ENCODE data around the gene TNNT2.

Gene TNNT2

DNA sequence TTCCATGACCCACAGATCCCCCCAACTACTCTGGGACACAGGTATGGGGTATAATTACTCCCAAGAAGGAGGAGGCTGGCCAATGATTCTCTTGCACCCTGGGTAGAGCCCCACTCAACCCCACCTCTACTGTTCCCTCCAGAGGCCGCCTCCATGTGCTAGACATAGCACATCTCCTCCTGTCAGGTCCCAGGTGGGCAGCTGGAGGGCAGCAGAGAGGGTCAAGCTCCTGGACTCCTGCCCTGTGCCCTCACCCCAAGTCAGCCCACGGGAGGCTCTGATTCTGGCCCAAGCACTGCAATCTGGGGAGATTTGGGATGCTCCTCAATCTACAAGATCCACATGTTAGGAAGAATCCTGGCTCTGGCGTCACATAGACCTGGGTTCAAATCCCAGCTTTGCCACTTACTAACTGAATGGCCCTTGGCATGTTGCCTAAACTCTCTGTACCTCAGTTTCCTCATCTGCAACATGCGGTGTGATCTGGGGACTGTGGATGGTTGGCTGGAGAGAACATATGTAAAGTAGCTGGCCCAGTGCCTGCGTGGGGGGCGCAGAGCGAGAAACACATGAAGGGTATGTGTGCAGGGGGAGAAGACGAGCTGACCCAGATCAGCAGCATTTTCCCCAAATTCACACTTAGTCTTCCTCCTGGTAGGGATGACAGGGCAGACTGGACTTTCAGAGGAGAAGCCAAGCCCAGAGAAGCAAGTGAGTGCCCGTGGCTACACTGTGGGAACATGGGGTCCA is 23.2 kb downstream of the TNNT2 start:
- no peak for DNase-seq

DNA sequence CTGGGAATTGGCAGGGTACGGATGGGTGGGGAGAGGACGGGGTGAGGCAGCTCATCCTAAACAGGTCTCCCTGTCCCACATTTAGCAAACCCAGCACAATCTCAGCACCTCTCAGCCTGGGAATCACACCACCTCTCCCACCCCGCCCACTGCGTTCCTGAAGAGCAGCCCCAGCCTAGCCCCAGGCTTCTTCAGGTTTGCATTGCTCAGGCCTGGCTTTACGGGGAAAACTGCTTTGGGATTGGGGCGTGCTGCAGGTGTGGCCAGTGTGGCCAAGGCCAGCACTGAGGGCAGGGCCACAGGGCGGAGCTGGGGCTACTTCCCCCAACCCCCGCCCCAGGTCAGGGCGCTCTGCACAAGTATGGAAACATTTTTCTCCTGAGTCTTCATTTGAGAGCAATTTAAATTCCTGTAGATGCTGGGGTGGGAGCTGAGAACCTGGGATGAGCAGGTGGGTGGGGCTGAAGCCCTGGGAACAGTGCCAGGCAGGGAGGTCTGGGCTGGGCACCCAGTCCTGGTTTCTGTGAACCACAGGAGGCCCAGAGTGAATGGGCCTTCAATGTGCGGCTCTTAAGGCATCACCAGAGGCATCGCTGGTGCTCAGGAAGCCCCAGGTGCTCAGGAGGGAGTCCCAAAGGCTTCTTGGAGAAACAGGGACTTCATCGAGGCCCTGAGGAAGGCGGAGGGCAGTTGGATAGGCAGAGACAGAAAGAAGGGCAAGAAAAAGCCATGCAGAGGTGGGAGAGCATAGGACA is 24.1 kb downstream of the TNNT2 start:
- no peak for DNase-seq

DNA sequence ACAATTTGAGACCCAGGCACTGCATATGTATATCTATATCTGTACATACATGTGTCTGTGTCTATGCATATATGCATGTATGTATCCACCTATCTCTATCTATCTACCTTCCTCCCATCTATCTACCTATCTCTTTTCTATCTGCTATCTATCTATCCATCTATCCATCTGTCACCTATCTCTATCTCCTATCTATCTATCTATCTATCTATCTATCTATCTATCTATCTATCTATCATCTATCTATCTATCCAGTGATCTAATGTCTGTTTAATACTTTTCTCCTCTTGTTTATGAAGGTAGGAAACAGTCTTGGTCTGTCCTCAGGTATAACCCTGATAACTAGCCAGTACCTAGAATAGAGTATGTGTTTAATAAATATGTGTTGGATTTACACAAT is 25.9 kb downstream of the TNNT2 start:
- no peak for DNase-seq

DNA sequence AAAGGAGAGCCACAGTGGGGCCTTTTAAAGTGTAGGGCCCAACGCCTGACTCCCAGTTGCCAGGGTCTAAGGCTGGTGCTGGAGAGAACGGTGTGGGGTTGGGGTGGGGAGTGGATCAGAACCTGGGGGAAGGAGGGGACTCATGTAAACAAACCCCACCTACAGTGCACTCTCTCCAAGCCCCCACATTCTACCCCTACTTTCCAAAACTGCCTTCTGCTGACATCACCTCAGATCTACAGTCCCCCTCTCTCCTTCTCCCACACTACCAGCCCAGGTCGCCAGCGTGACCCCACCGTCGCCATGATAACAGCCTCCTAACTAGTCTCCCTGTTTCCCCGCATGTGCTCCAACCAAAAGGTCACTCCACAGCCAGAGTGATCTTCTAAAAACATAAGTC is 26.6 kb downstream of the TNNT2 start:
- DNase-seq: no peak

DNA sequence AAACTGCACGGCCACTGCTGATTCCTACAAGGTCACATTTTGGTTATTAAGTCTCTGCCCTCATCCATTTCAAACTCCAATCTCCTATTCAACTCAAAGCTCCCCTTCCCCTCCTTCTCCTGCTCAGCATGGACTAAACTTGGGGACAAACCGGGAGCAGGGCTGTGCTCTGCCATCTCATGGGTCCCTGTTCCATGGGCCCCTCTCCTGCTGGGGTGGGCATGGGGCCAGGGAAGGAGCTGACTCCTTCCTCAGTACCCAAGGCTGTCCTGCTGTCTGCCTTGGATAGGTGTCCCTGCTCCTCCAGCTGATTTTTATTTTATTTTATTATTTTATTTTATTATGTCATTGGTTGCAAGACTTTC is 27.1 kb downstream of the TNNT2 start:
- no peak for DNase-seq

DNA sequence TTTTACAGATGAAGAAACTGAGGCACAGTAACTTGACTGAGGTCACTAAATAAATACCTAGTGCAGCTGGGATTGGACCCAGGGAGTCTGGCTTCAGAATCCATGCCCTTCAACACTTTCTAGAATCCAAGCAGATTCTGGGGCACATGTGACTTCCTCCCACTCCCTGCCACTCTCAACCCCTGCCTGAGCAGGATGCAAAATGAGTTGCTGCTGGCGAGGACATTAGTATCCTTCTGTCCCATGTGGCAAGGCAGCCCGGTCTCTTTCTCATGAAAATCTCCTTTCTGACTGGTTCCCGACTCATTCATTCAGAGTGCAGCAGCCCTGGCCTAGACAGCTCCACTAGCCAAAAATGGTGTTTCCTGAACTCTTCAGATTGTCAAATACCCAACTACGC is 28.4 kb downstream of the TNNT2 start:
- no peak for DNase-seq

DNA sequence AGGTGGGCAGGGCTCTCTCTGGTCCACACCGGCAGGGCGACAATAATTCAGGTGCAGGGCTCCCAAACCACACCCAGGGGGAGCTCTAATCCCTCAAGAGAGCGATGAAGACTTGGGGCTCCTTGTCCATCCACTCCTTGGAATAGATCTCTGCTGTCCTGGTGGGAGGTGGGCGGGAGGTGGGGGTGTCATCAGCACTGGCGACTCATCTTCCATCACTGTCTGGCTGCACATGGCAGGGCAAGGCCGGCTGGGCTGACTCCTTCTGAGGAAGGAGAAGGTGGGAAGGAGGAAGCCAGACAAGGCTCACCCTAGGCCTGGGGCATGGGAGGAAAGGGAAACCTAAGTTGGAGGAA is 29.3 kb downstream of the TNNT2 start:
- DNase-seq: no peak

DNA sequence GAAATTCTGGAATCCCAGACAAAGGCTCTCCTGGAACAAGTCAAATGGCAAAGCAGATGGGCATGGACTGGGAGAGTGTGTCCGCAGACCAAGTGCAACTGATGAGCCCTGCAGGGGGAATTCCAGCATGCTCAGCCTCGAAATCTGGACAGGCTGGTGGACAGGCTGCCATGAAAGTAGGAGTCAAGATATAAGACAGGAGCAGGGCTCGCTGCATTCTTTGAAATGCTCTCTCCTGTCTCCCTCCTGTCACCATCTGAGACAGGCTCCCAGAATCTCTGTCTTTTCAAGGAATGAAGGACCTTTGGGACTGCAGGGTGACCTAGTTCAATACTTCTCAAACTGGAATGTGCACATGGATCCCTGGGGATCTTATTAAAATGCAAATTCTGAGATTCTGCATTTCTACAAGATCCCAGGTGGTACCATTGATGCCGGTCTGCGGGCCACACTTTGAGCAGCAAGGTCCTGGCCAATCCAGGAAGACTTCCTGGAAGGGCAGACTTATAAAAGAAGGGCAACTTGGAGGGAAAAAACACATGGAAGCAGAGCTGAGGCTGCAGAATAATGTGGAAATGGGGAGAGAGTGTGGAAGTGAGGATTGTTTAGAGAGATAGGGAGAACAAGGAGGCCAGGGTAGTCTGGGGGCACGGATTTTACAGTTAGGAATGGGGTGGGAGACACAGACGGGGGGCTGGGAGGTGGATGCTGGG is 29.8 kb downstream of the TNNT2 start:
- DNase-seq: no peak

DNA sequence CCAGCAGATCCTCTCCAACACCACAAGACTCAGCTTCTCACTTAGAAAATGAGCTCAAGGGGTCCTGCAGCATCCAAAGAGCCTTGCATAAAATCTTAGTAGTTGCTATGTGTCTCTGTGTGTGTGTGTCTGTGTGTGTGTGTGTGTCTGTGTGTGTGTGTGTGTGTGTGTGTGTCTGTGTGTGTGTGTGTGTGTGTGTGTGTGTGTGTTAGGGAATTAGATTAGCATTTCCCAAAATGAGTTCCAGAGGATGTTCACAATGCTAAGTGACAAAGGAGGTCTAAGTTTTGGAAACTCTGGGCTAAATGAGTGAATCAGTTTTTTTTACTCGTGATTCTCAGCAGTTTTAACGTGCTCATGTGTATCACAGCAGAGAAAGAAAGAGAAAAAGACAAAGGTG is 30.5 kb downstream of the TNNT2 start:
- DNase-seq: no peak

DNA sequence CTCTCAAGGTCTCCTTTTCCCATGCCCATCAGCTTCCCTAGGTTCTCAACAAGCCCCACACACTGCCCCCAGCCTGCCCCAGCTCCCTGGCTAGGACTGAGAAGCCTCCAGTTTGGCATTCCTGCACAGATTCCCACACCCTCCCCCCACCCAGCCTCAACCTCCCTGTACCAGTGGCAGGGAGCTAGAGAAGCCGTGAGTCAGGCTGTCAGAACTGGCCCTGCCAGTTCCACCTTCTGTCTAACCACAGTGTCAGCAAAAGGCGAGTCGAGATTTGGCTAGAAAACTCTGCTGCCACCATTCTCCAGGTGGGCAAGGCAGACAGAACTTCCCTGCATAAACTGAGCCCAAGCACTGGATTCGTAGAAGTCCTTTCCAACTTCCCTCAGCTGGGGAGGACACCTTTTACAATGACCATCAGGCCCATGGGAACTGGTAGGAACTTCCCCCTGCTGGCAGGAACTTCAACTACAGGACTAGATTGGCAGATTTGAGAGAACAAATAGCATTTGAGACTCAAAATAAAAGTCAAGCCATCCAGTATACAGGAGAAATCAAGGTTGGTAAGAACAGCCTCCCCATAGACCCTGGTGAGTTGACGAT is 31.0 kb downstream of the TNNT2 start:
- DNase-seq: no peak

DNA sequence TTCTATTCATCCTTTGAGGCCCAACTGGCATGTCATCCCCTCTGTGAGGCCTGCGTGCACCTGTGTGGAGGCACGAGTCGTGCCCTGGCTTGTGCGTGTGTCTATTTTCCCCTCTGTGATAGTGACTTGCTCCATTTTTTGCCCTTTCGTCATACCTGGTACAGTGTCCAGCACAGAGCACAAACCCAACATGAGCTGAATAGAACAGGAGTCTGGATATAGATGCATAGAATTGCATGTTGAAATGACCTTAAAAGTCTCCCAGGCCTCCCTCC is 32.5 kb downstream of the TNNT2 start:
- DNase-seq: no peak

DNA sequence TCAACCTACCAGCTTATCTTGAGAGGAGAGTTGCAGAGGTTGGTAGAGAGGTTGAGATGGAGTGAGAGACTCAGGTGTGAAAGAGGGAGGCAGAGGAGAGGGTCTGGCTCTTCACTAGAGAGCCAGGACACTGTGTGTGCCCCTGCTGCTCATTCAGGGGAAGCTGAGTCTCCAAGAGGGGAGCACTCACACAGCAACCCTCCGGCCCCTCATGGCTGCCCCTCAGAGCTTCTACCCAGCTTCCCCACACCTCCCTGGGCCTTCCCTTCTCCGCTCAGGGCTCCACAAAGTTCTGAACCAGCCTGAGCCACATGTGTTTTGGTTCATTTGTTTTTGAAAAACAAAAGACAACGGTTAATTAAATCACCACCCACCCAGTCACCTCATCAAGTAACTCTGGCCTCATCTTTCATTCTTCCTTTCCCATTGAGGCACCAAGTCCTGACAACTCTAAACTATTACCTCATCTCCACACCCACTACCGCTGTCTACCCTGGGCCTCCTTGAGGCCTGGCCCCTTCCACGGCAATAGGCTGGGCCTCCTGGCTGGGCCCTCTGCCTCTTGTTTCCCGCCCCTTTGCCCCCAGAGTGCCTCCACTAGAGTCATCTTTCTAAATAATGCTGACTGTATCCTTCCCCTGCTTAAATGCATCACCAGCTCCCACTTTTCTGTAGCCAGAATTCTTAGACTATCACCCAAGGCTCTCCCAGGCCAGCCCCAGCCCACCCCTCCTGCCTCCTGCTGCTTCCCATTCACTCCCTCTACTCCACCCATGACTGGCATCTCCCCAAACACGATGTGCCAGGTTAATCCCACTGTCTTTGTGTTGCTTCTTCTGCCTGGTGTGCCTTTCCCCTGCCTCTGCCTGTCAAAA is 33.0 kb downstream of the TNNT2 start:
- no peak for DNase-seq

DNA sequence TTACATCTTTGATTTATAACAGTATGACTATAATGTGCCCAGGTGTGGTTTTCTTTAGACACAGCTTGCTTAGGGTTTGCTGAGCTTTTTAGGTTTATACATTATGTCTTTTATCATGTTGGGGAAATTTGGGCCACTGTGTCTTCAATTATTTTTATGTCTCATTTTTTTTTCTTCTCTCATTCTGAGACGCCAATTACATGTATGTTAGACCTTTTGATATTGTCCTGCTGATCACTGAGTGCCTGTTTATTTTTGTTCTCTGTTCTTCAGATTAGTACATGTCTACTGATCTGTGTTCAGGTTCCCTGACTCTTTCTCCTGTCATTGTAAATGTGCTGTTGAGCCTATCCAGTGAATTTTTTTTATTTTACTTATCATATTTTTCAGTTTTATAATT is 36.1 kb downstream of the TNNT2 start:
- DNase-seq: no peak

DNA sequence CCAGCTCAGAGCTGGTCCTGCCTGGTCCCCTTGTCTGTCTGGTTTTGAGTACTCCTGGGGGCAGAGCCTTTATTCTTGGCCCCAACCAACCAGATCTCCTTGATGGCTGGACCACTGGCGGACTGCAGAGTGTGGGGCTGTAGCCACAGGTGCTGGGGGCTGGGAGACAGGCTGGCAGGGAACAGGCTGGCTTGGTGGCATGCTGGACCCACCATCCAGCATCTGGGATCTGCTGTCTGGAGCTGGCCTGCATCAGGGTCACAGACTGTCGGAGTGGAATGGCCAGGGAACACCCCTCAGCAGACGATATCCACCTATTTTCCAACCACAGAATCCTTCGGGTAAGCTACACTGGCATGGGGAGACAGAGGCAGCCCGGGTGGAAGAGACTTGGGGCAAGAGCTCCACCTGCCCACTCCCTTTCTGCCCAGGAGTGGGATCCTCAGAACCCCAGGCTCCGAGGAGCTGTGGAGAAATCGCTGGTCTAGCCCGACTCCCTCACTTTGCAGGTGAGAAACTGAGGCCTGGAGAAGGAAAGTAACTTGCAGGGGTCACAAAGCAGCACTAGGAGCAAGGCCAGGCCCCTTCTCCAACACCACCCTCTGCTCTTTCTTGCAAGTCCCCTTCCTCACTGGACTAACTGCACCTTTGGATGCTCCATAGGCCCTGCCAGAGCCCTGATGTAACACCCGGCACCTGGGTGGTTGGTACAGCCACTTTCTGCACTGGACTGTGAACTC is 40.6 kb downstream of the TNNT2 start:
- DNase-seq: no peak

DNA sequence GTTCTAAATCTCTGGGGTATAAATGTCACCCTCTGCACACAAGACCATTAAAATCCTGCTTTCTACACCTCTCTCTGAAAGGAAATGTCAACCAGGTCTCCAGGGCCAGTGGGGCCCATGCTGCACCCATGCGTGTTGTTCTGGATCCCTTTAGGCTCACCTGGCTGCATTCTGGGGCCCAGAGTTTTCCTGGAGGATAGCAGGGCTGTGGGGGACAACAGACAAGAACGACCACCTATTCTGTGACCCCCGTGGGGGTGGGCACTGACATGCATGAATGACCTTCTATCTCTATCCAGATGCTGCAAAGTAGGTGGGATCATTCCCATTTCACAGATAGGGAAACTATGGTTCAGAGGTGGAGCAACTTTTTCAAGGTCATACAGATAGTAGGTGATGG is 41.6 kb downstream of the TNNT2 start:
- DNase-seq: no peak

DNA sequence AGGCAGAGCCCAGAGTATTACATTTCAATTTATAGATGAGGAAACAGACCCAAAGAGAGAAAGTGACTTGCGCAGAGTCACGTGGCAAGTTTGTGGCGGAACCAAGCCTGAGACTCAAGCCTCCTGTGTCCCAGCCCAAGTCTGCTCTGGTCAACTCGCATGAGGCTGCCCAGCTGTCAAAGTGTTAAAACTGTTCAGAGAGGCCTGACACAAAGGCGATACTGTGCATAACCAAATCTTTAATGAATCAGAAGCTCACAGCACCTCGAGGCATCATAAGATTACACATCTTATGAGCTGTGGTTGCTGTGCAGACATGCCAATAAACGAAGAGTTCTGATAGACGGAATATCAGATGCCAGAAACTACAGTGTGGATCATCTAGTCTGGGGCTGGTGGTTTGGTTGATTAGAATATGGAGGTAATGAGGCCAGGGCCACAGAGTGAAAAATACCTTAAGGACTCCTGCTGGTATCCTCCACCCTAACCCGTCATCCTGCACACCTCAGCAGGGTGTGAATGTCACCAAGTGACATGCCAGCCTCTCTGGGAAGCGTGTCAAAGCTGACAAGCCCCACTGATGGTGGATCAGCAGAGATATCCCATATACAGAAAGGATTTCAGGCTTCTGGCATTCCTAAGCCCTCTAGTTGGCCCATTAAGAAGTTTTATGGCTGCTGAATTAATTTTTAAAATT is 42.2 kb downstream of the TNNT2 start:
- DNase-seq: no peak

DNA sequence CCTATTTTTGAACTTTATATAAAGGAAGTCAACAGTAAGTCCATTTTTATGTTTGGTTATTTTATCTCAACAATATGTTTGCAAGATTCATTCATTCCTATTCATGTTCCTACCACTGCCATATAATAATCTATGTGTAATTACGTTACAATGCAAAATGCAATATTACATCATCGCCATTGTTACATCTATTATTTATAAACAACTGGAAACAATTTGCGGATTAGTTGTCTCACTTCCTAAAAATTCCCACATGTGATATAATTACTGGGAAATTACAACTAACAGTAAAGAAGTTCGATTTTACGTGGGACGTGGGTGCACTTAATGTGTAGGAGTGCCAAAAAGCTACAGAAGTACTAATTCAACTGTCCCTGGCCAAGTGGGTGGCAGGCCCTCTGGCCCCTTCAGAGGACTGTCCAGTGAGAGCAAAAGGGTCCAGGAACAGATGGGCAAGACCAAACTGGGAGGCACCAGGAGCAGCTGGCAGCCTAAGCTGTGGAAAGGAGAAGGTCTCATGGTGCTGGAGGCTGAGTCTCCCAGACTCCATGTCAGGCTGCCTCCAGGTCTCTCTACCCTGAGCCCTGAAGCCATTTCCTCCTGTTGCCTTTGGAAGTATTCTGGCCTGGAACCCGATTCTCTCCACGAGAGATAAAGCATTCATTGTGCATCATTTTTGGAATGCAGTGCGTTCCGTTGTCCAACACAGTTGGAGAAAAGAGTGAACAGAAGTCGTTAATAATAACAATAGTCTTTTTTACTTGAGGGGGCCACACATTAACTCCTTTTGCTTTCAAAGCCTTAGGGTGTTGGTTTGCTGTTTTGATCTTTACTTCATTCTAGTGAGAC is 42.9 kb downstream of the TNNT2 start:
- DNase-seq: no peak

DNA sequence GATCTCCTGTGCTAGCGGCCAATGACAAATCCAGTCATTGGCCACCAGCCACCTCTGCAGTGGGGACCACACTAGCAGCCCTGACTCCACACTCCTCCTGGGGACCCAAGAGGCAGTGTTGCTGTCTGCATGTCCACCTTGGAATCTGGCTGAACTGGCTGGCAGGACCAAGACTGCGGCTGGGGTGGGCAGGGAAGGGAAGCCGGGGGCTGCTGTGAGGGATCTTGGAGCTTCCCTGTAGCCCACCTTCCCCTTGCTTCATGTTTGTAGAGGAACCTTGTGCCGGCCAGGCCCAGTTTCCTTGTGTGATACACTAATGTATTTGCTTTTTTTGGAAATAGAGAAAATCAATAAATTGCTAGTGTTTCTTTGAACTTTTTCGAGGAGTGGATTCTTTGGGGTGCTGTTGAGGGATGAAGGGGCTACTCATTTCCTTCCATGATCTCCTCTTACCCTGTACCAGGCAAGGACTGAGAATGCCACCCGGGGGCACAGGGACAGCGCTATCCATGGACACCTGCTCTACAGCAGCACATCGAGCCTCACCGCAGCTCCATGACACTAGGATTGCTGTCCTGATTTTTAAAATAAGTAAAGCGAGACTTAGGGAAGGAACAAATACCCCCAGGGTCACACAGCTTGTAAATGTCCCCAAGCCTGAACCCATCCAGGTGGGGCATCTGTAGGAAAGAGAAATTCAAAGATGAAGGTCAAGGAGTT is 44.7 kb downstream of the TNNT2 start:
- DNase-seq: no peak

DNA sequence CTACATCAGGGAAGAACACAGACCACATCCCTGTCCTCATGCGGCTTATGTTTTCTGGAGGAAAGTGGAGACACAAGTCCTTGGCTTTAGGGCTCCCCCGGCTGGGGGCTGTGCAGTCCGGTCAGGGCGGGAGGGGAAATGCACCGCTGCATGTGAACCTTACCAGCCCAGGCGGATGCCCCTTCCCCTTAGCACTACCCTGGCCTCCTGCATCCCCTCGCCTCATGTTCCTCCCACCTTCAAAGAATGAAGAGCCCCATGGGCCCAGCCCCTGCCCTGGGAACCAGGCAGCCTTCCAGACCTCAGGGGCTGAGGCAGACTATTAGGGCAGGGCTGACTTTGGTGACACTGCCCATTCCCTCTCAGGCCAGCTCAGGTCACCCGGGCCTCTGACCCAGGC is 45.5 kb downstream of the TNNT2 start:
- DNase-seq: no peak

DNA sequence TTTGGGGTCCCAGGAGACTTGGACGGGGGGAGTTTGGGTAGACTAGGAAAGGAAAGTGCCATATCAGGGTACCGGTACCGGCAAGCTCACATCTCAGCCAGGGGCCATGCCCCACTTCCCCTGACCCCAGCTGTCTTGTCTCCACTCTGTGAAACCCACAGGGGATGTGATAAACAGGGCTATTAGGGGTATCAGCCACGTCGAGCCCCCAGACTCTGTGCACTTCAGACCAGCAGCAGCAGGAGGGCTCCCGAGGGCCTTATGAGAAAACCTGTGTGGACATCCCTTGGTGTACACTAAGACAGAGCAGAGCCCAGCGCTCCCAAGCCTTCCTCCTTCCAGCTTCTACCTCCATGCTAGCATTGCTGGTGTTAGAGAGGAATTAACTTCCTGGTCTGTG is 46.3 kb downstream of the TNNT2 start:
- DNase-seq: no peak
